NCI-H2029 treated with DMSO at 0.1 percent for 48 hours (cell line): ENCODE measurements around the gene TIMM23B.
"Not testable (repeated sequence)": the region's sequence is repeated elsewhere in the genome, so short reads cannot be mapped to it uniquely, and the experiment has no call there.

Experiments
- DNase-seq: peaks from one replicate; lab custom pipeline; 2025; lab: John Stamatoyannopoulos, UW

Gene TIMM23B

GRCh38 chr10:49977756-49978155, 35.9 kb downstream of the TIMM23B start:
- DNase-seq, result not testable (repeated sequence)

- DNase-seq, result not testable (repeated sequence)
Measured at GRCh38 chr10:49987207-49987606, 45.4 kb downstream of the TIMM23B start.

- DNase-seq, result not testable (repeated sequence)
Measured at GRCh38 chr10:49988376-49988775, 46.5 kb downstream of the TIMM23B start, which contains the start of gene AGAP6. Gene AGAP6, plus strand, starts transcription at chr10:49988406. Its CDS starts 310 bp downstream, at chr10:49988716.

GRCh38 chr10:49995321-49995720, 53.5 kb downstream of the TIMM23B start:
- DNase-seq, result not testable (repeated sequence)

GRCh38 chr10:50014024-50014423, 72.2 kb downstream of the TIMM23B start:
- DNase-seq, result not testable (repeated sequence)

GRCh38 chr10:50015596-50016220, 73.9 kb downstream of the TIMM23B start:
- not testable (repeated sequence) for DNase-seq

GRCh38 chr10:50016926-50017325, 75.1 kb downstream of the TIMM23B start:
- not testable (repeated sequence) for DNase-seq

GRCh38 chr10:50017646-50018045, 75.8 kb downstream of the TIMM23B start:
- not testable (repeated sequence) for DNase-seq

- not testable (repeated sequence) for DNase-seq
Measured at GRCh38 chr10:50019279-50019678, 77.4 kb downstream of the TIMM23B start.

GRCh38 chr10:50020451-50021024, 78.7 kb downstream of the TIMM23B start:
- not testable (repeated sequence) for DNase-seq

- DNase-seq, result no peak
Measured at GRCh38 chr10:50021646-50022045, 79.8 kb downstream of the TIMM23B start.
